Measurements from ENCODE around the gene RPUSD1. TPM values are rescaled to one million over a fixed set of nuclear protein-coding genes. Genes with fewer than 3 reads are reported as not detected.

The RPUSD1 gene
- total and polyA plus RNA-seq, 4 donors = 8.2 to 25.6 (median 23.5) TPM

DNA sequence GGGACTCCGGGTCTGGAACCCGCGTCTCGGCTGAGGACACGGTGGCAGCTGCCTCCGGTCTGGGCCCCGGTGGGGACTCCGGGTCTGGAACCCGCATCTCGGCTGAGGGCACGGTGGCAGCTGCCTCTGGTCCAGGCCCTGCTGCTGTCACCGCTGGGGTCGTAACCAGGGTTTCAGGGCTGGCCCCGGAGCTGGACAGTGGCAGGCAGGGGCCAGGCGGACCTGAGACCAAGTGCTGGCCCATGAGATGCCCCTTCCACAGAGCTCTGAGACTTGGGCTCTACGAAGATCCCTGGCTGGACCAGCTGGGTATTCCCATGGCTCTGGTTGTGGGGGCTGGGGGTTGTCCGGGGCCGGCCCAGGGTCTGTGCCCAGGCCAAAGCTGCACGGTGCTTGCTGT, 3.8 kb downstream of the RPUSD1 start:
- Histone ChIP-seq H3K9ac (ENCODE audit: insufficient read depth in 1 of 2, low read length in 2 of 2) (no peak overlapping the region), H3K9me3 (ENCODE audit: control insufficient read depth in 4 of 4, insufficient read depth in 3 of 4, low read length in 3 of 4) (peaks cover 0 to 2% (median 0%) of the 10 kb centered on the region in 4 donors), H3K27ac (ENCODE audit: low read depth in 1 of 2, low read length in 1 of 2) (no peak overlapping the region), H3K27me3 (ENCODE audit: control insufficient read depth in 3 of 3, insufficient read depth in 3 of 3, low read length in 2 of 3) (peaks cover 0 to 5% (median 0%) of the 10 kb centered on the region in 3 donors), H3K36me3 (ENCODE audit: control insufficient read depth in 4 of 4, insufficient read depth in 4 of 4, low read length in 4 of 4) (peaks cover 0 to 8% (median 2%) of the 10 kb centered on the region in 4 donors), H3K4me1 (ENCODE audit: control insufficient read depth in 5 of 5, insufficient read depth in 5 of 5, low read length in 5 of 5) (peaks cover 0 to 20% (median 4%) of the 10 kb centered on the region in 5 donors), H3K4me3 (no peak overlapping the region)
- TF ChIP-seq, protein P1, sequence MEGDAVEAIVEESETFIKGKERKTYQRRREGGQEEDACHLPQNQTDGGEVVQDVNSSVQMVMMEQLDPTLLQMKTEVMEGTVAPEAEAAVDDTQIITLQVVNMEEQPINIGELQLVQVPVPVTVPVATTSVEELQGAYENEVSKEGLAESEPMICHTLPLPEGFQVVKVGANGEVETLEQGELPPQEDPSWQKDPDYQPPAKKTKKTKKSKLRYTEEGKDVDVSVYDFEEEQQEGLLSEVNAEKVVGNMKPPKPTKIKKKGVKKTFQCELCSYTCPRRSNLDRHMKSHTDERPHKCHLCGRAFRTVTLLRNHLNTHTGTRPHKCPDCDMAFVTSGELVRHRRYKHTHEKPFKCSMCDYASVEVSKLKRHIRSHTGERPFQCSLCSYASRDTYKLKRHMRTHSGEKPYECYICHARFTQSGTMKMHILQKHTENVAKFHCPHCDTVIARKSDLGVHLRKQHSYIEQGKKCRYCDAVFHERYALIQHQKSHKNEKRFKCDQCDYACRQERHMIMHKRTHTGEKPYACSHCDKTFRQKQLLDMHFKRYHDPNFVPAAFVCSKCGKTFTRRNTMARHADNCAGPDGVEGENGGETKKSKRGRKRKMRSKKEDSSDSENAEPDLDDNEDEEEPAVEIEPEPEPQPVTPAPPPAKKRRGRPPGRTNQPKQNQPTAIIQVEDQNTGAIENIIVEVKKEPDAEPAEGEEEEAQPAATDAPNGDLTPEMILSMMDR (IDR thresholded peaks at IDR 0.05; ENCODE audit: control extremely low read depth, extremely low read depth) = no peak
- ATAC-seq (ENCODE audit: insufficient read depth, low FRiP score) = no peak
- DNase-seq = no peak
- 94 to 97% methylated on average over 19 of the region's 19 CpGs for WGBS, 2 donors

DNA sequence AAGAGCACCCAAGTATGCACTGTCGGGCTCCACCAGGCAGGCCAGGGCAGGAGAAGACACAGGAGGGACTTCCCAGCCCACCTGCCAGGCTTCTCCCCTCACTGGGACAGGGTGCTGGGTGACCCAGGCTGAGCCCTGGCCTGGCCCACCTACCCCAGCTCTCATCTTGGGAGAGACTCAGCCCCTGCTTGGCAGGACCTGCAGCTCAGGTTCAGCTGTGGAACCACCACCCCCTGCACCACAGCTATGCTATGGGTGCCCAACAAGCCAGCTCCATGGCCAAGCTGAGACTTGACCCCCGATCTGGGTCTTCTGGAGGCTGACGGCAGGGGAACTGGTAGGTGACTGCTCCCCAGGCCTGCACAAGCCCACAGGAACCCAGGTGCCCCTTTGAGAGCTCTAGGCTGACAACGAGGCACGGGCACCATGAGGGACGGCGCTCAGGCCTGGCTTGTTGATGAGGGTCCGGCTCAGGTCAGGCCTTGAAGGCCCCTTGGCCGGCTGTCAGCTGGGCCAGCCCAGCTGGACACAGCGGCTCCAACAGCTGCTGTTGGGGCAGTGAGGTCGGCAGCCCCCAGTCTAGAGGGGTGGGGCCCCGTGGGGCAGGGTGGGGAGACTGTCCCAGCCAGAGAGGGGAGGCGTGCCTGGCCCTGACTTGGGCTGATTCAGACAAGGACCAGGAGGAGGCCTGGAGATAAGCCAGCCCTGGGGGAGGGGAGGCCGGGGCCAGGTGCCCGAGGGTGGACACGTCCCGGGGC, 4.6 kb downstream of the RPUSD1 start:
- H3K27ac ChIP-seq (ENCODE audit: low read depth in 1 of 2, low read length in 1 of 2) = no peak overlapping the region
- 47 to 59% methylated on average over 17 of the region's 17 CpGs for WGBS, 2 donors
- DNase-seq (peak in 1 of 3 donors; percentile 17), ATAC-seq (ENCODE audit: insufficient read depth, low FRiP score) (no peak)
- H3K9me3 ChIP-seq (ENCODE audit: control insufficient read depth in 4 of 4, insufficient read depth in 3 of 4, low read length in 3 of 4) = peaks cover 0 to 2% (median 0%) of the 10 kb centered on the region in 4 donors
- H3K4me3 ChIP-seq = no peak overlapping the region
- peaks cover 0 to 8% (median 2%) of the 10 kb centered on the region in 4 donors for H3K36me3 ChIP-seq (ENCODE audit: control insufficient read depth in 4 of 4, insufficient read depth in 4 of 4, low read length in 4 of 4)
- peaks cover 0 to 5% (median 0%) of the 10 kb centered on the region in 3 donors for H3K27me3 ChIP-seq (ENCODE audit: control insufficient read depth in 3 of 3, insufficient read depth in 3 of 3, low read length in 2 of 3)
- H3K4me1 ChIP-seq (ENCODE audit: control insufficient read depth in 5 of 5, insufficient read depth in 5 of 5, low read length in 5 of 5) = peaks cover 0 to 13% (median 4%) of the 10 kb centered on the region in 5 donors
- TF ChIP-seq, protein P1 (IDR thresholded peaks at IDR 0.05; ENCODE audit: control extremely low read depth, extremely low read depth) = no peak
- no peak overlapping the region for H3K9ac ChIP-seq (ENCODE audit: insufficient read depth in 1 of 2, low read length in 2 of 2)

GRCh38 chr16:782766-783403, 5.3 kb downstream of the RPUSD1 start:
- Histone ChIP-seq H3K9me3 (ENCODE audit: control insufficient read depth in 4 of 4, insufficient read depth in 3 of 4, low read length in 3 of 4) (peaks cover 0 to 2% (median 0%) of the 10 kb centered on the region in 4 donors), H3K4me1 (ENCODE audit: control insufficient read depth in 5 of 5, insufficient read depth in 5 of 5, low read length in 5 of 5) (peaks cover 0 to 13% (median 4%) of the 10 kb centered on the region in 5 donors), H3K27me3 (ENCODE audit: control insufficient read depth in 3 of 3, insufficient read depth in 3 of 3, low read length in 2 of 3) (peaks cover 0 to 5% (median 0%) of the 10 kb centered on the region in 3 donors), H3K27ac (ENCODE audit: low read depth in 1 of 2, low read length in 1 of 2) (no peak overlapping the region), H3K36me3 (ENCODE audit: control insufficient read depth in 4 of 4, insufficient read depth in 4 of 4, low read length in 4 of 4) (peaks cover 0 to 8% (median 2%) of the 10 kb centered on the region in 4 donors), H3K9ac (ENCODE audit: insufficient read depth in 1 of 2, low read length in 2 of 2) (no peak overlapping the region), H3K4me3 (no peak overlapping the region)
- TF ChIP-seq, protein P1 (IDR thresholded peaks at IDR 0.05; ENCODE audit: control extremely low read depth, extremely low read depth) = no peak
- DNase-seq (no peak), ATAC-seq (ENCODE audit: insufficient read depth, low FRiP score) (no peak)
- 64 to 74% methylated on average over 36 of the region's 36 CpGs for WGBS, 2 donors

Measured in lung (tissue), 12 donors.